RWPE2 (cell line): ENCODE data around the gene EXOC7.

ENCODE experiments used
- ATAC-seq: fragments of 200-7000 bp; cut with Tn5 transposase; 3 replicates; pipeline ENCODE4 v1.9.1; 2021; ENCODE audit warnings: low read depth
- DNase-seq: peaks from one replicate; pipeline ENCODE4 v3.0.0-alpha.2; 2020; ENCODE audit warnings: low spot score
- H3K27ac ChIP-seq: fragments of 450-650 bp; 2 replicates; pipeline ENCODE4 v1.5.1; 2017; ENCODE audit warnings: mild to moderate bottlenecking; ENCODE audit not compliant: poor library complexity, severe bottlenecking
- H3K27me3 ChIP-seq: fragments of 250-450 bp; sonication (Bioruptor Pico); 2 replicates; pipeline ENCODE4 v1.5.1; 2021; ENCODE audit warnings: mild to moderate bottlenecking, moderate library complexity; ENCODE audit not compliant: insufficient read depth, poor library complexity, severe bottlenecking
- H3K36me3 ChIP-seq: fragments of 250-450 bp; sonication (Bioruptor Pico); 2 replicates; pipeline ENCODE4 v1.5.1; 2020; ENCODE audit warnings: low read depth, mild to moderate bottlenecking, moderate library complexity
- H3K4me1 ChIP-seq: fragments of 250-450 bp; sonication (Bioruptor Pico); 2 replicates; pipeline ENCODE4 v1.5.1; 2021; ENCODE audit warnings: mild to moderate bottlenecking, moderate library complexity; ENCODE audit not compliant: insufficient read depth, poor library complexity, severe bottlenecking
- H3K4me3 ChIP-seq: fragments of 250-450 bp; sonication (Bioruptor Pico); 2 replicates; pipeline ENCODE4 v1.5.1; 2021; ENCODE audit warnings: mild to moderate bottlenecking, moderate library complexity; ENCODE audit not compliant: severe bottlenecking
- H3K9me3 ChIP-seq: fragments of 250-450 bp; sonication (Bioruptor Pico); 2 replicates; pipeline ENCODE4 v1.5.1; 2021; ENCODE audit warnings: mild to moderate bottlenecking, moderate library complexity; ENCODE audit not compliant: severe bottlenecking
- TF ChIP-seq, protein P1 (sequence below): fragments of 450-650 bp; IDR thresholded peaks from one replicate; pipeline ENCODE4 v1.5.1; 2017; ENCODE audit warnings: mild to moderate bottlenecking, moderate library complexity; ENCODE audit not compliant: poor library complexity, severe bottlenecking

EXOC7 gene

GRCh38 chr17:76076146-76076764 is 27.3 kb downstream of the EXOC7 start:
- Histone ChIP-seq H3K9me3 (no peaks in the 10 kb centered on the region), H3K4me1 (no peaks in the 10 kb centered on the region), H3K36me3 (no peaks in the 10 kb centered on the region), H3K27ac (no peak overlapping the region), H3K4me3 (no peak overlapping the region), H3K27me3 (peaks cover 66% of the 10 kb centered on the region)
- DNase-seq (no peak), ATAC-seq (no peak)
- TF ChIP-seq, protein P1, sequence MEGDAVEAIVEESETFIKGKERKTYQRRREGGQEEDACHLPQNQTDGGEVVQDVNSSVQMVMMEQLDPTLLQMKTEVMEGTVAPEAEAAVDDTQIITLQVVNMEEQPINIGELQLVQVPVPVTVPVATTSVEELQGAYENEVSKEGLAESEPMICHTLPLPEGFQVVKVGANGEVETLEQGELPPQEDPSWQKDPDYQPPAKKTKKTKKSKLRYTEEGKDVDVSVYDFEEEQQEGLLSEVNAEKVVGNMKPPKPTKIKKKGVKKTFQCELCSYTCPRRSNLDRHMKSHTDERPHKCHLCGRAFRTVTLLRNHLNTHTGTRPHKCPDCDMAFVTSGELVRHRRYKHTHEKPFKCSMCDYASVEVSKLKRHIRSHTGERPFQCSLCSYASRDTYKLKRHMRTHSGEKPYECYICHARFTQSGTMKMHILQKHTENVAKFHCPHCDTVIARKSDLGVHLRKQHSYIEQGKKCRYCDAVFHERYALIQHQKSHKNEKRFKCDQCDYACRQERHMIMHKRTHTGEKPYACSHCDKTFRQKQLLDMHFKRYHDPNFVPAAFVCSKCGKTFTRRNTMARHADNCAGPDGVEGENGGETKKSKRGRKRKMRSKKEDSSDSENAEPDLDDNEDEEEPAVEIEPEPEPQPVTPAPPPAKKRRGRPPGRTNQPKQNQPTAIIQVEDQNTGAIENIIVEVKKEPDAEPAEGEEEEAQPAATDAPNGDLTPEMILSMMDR = no peak

- Histone ChIP-seq H3K27ac (no peak overlapping the region), H3K4me3 (no peak overlapping the region), H3K27me3 (peaks cover 66% of the 10 kb centered on the region), H3K36me3 (0 out of 2 replicates have a peak, but pooled peaks cover under 1% of the 10 kb centered on the region), H3K9me3 (no peaks in the 10 kb centered on the region), H3K4me1 (no peaks in the 10 kb centered on the region)
- ATAC-seq (no peak), DNase-seq (no peak)
- TF ChIP-seq, protein P1 = peak; percentile 18
Measured at GRCh38 chr17:76075364-76076145, 28.0 kb downstream of the EXOC7 start.

DNA sequence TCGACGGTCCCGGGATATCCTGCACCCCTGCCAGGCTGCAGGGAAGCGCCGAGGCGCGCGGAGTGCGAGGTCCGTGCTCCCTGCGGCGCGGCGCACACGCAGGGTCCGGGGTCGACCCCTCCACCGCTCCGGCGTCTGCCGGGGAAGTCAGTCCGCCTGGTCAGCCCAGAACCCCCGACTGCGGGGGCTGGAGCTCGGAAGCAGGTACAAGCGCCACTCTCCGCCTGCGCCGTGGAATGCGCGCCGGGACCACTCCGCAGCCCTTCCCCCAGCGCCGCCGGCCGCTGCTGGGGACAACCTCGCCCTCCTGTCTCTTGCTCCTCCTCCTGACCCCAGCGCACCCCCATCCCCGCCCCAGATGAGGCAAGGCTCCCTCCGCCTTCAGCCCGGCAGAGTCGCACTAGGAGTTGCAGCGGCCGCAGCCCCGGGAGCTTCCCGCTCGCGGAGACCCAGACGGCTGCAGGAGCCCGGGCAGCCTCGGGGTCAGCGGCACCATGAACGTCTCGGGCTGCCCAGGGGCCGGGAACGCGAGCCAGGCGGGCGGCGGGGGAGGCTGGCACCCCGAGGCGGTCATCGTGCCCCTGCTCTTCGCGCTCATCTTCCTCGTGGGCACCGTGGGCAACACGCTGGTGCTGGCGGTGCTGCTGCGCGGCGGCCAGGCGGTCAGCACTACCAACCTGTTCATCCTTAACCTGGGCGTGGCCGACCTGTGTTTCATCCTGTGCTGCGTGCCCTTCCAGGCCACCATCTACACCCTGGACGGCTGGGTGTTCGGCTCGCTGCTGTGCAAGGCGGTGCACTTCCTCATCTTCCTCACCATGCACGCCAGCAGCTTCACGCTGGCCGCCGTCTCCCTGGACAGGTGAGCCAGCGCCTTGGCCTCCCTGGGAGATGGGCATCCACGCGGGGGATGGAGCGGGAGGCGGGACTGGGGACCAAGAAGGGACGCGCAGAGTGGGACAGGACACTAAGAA is 28.9 kb downstream of the EXOC7 start, which contains the start of gene GALR2:
GALR2 (plus strand) TSS at position 392 of the 974 bp plus-strand sequence; CDS start at position 495, 103 bp downstream.
- DNase-seq (peak; percentile 65), ATAC-seq (no peak; the same call in 2 of the 3 replicates)
- Histone ChIP-seq H3K27ac (no peak within 1 kb of the TSS), H3K4me3 (peak within 1 kb of the TSS; percentile 6), H3K27me3 (peaks cover 61% of the 10 kb centered on the region), H3K4me1 (no peaks in the 10 kb centered on the region), H3K9me3 (no peaks in the 10 kb centered on the region), H3K36me3 (peaks cover 7% of the 10 kb centered on the region)
- TF ChIP-seq, protein P1 = no peak

- peaks cover 30% of the 10 kb centered on the region for H3K36me3 ChIP-seq
- no peaks in the 10 kb centered on the region for H3K9me3 ChIP-seq
- peaks cover 39% of the 10 kb centered on the region for H3K27me3 ChIP-seq
- TF ChIP-seq, protein P1 = no peak
- H3K4me3 ChIP-seq = peak within 1 kb of the TSS; percentile 71
- ATAC-seq = peak; percentile 97
- H3K4me1 ChIP-seq = no peaks in the 10 kb centered on the region
- peak; percentile 96 for DNase-seq
- peak within 1 kb of the TSS; percentile 47 for H3K27ac ChIP-seq
Measured at GRCh38 chr17:76072148-76072858, 31.3 kb downstream of the EXOC7 start, which contains the start of gene SRP68. Gene SRP68 (minus strand): TSS chr17:76072517. CDS start chr17:76072491, 26 bp downstream.
